ENCODE data around the gene FBN2. TPM values are rescaled to one million over a fixed set of nuclear protein-coding genes. Genes with fewer than 3 reads are reported as not detected.
A peak's percentile ranks its signal among the peaks of the same experiment; 100 is the strongest.

Gene FBN2
- total RNA-seq, 1 experiment from 2014 or later, result 193 TPM

GRCh38 chr5:128470663-128471062 is 67.4 kb downstream of the FBN2 start:
- TF ChIP-seq CTCF (IDR thresholded peaks at IDR 0.05; ENCODE audit: unreplicated experiment), result no peak
- Mint-ChIP-seq H3K36me3 (ENCODE audit: insufficient read depth, unreplicated experiment) (no peaks in the 10 kb centered on the region), H3K27ac (ENCODE audit: low read depth, unreplicated experiment) (no peak overlapping the region), H3K4me1 (ENCODE audit: insufficient read depth, unreplicated experiment) (peaks cover 11% of the 10 kb centered on the region), H3K9me3 (ENCODE audit: unreplicated experiment) (no peaks in the 10 kb centered on the region), H3K27me3 (ENCODE audit: insufficient read depth, unreplicated experiment) (no peaks in the 10 kb centered on the region), H3K4me3 (ENCODE audit: unreplicated experiment) (no peak overlapping the region)
- POLR2A ChIA-PET, result no interaction called here
- no TSS peak for BruUV-seq (replicated peaks)
- CTCF ChIA-PET, result interaction anchor here (0.9 kb wide), 1 partner anchor 31 kb away, joined by 6 read pairs; no protein-coding TSS in a partner anchor
- peak; percentile 35 for DNase-seq (ENCODE audit: unreplicated experiment)
- intact Hi-C loops (cut with micrococcal nuclease), result no loop called here

- Mint-ChIP-seq H3K4me3 (ENCODE audit: unreplicated experiment) (no peak overlapping the region), H3K27me3 (ENCODE audit: insufficient read depth, unreplicated experiment) (no peaks in the 10 kb centered on the region), H3K36me3 (ENCODE audit: insufficient read depth, unreplicated experiment) (no peaks in the 10 kb centered on the region), H3K9me3 (ENCODE audit: unreplicated experiment) (no peaks in the 10 kb centered on the region), H3K4me1 (ENCODE audit: insufficient read depth, unreplicated experiment) (peaks cover 11% of the 10 kb centered on the region), H3K27ac (ENCODE audit: low read depth, unreplicated experiment) (no peak overlapping the region)
- CTCF ChIA-PET, result interaction anchor here (0.6 to 0.9 kb wide), 2 partner anchors 32 to 238 kb away, joined by 4 to 6 read pairs; no protein-coding TSS in a partner anchor
- no peak for DNase-seq (ENCODE audit: unreplicated experiment)
- POLR2A ChIA-PET, result no interaction called here
- no peak for TF ChIP-seq CTCF (IDR thresholded peaks at IDR 0.05; ENCODE audit: unreplicated experiment)
- BruUV-seq (replicated peaks), result no TSS peak
- intact Hi-C loops (cut with micrococcal nuclease), result no loop called here
Observed at GRCh38 chr5:128469912-128470311, 68.1 kb downstream of the FBN2 start.

- no peak overlapping the region for H3K4me3 Mint-ChIP-seq (ENCODE audit: unreplicated experiment)
- peaks cover 11% of the 10 kb centered on the region for H3K4me1 Mint-ChIP-seq (ENCODE audit: insufficient read depth, unreplicated experiment)
- H3K9me3 Mint-ChIP-seq (ENCODE audit: unreplicated experiment), result no peaks in the 10 kb centered on the region
- intact Hi-C loops (cut with micrococcal nuclease), result no loop called here
- no peak overlapping the region for H3K27ac Mint-ChIP-seq (ENCODE audit: low read depth, unreplicated experiment)
- peaks cover 8% of the 10 kb centered on the region for H3K36me3 Mint-ChIP-seq (ENCODE audit: insufficient read depth, unreplicated experiment)
- no peak for DNase-seq (ENCODE audit: unreplicated experiment)
- ChIA-PET POLR2A (interaction anchor here (0.8 kb wide), 1 partner anchor 10 kb away, joined by 4 read pairs; no protein-coding TSS in a partner anchor), CTCF (no interaction called here)
- H3K27me3 Mint-ChIP-seq (ENCODE audit: insufficient read depth, unreplicated experiment), result no peaks in the 10 kb centered on the region
- no peak for TF ChIP-seq CTCF (IDR thresholded peaks at IDR 0.05; ENCODE audit: unreplicated experiment)
- no TSS peak for BruUV-seq (replicated peaks)
Observed at GRCh38 chr5:128466980-128467379, 71.1 kb downstream of the FBN2 start.

GRCh38 chr5:128466554-128466953 is 71.5 kb downstream of the FBN2 start:
- no peaks in the 10 kb centered on the region for H3K9me3 Mint-ChIP-seq (ENCODE audit: unreplicated experiment)
- peaks cover 11% of the 10 kb centered on the region for H3K4me1 Mint-ChIP-seq (ENCODE audit: insufficient read depth, unreplicated experiment)
- H3K27me3 Mint-ChIP-seq (ENCODE audit: insufficient read depth, unreplicated experiment), result no peaks in the 10 kb centered on the region
- no TSS peak for BruUV-seq (replicated peaks)
- TF ChIP-seq CTCF (IDR thresholded peaks at IDR 0.05; ENCODE audit: unreplicated experiment), result no peak
- DNase-seq (ENCODE audit: unreplicated experiment), result no peak
- H3K4me3 Mint-ChIP-seq (ENCODE audit: unreplicated experiment), result no peak overlapping the region
- intact Hi-C loops (cut with micrococcal nuclease), result no loop called here
- peaks cover 8% of the 10 kb centered on the region for H3K36me3 Mint-ChIP-seq (ENCODE audit: insufficient read depth, unreplicated experiment)
- CTCF ChIA-PET, result no interaction called here
- no peak overlapping the region for H3K27ac Mint-ChIP-seq (ENCODE audit: low read depth, unreplicated experiment)
- POLR2A ChIA-PET, result interaction anchor here (0.8 kb wide), 1 partner anchor 10 kb away, joined by 4 read pairs; no protein-coding TSS in a partner anchor
